SK-N-SH treated with all-trans-retinoic acid at 6 μM for 48 hours (cell line): Measurements from ENCODE around the gene CYRIA.

Source experiments
- ATAC-seq: fragments of 200-7000 bp; cut with Tn5 transposase; 3 replicates; pipeline ENCODE4 v1.9.1; 2020; ENCODE audit warnings: mild to moderate bottlenecking, moderate library complexity
- ARNTL ChIP-seq: fragments of 450-650 bp; formaldehyde crosslinking; IDR thresholded peaks from 2 replicates; pipeline ENCODE4 v1.5.0; 2020; ENCODE audit warnings: low read depth, mild to moderate bottlenecking, moderate library complexity, borderline replicate concordance
- BACH2 ChIP-seq: fragments of 250-450 bp; sonication (Bioruptor Pico); IDR thresholded peaks from 2 replicates; pipeline ENCODE4 v1.9.0; 2021; ENCODE audit warnings: mild to moderate bottlenecking, borderline replicate concordance
- CSDC2 ChIP-seq: fragments of 250-450 bp; sonication (Bioruptor Pico); IDR thresholded peaks from 2 replicates; pipeline ENCODE4 v1.5.0; 2020; ENCODE audit warnings: mild to moderate bottlenecking, moderate library complexity
- ESRRG ChIP-seq: fragments of 250-450 bp; sonication (Bioruptor Pico); IDR thresholded peaks from 2 replicates; pipeline ENCODE4 v1.6.1; 2021; ENCODE audit warnings: mild to moderate bottlenecking
- GLIS3 ChIP-seq: fragments of 250-450 bp; sonication (Bioruptor Pico); IDR thresholded peaks from 2 replicates; pipeline ENCODE4 v1.5.0; 2020; ENCODE audit warnings: mild to moderate bottlenecking, moderate library complexity
- ISL1 ChIP-seq: fragments of 250-450 bp; sonication (Bioruptor Pico); IDR thresholded peaks from 2 replicates; pipeline ENCODE4 v2.1.2; 2022; ENCODE audit warnings: mild to moderate bottlenecking, moderate library complexity
- OSR1 ChIP-seq: fragments of 250-450 bp; sonication (Bioruptor Pico); IDR thresholded peaks from 2 replicates; pipeline ENCODE4 v1.8.0; 2022; ENCODE audit warnings: moderate library complexity, mild to moderate bottlenecking, inconsistent platforms
- PPARA ChIP-seq: fragments of 250-450 bp; sonication (Bioruptor Pico); IDR thresholded peaks from 2 replicates; pipeline ENCODE4 v1.5.0; 2020; ENCODE audit warnings: mild to moderate bottlenecking, borderline replicate concordance
- RARB ChIP-seq: fragments of 250-450 bp; sonication (Bioruptor Pico); IDR thresholded peaks from 2 replicates; pipeline ENCODE4 v1.8.0; 2021; ENCODE audit warnings: mild to moderate bottlenecking, moderate library complexity
- SNAI2 ChIP-seq: fragments of 250-450 bp; sonication (Bioruptor Pico); IDR thresholded peaks from 2 replicates; pipeline ENCODE4 v1.5.0; 2020; ENCODE audit warnings: mild to moderate bottlenecking, moderate library complexity
- TCF4 ChIP-seq: fragments of 250-450 bp; sonication (Bioruptor Pico); IDR thresholded peaks from 2 replicates; pipeline ENCODE4 v1.8.0; 2021; ENCODE audit warnings: mild to moderate bottlenecking, moderate library complexity, borderline replicate concordance
- TOX ChIP-seq: fragments of 250-450 bp; sonication (Bioruptor Pico); IDR thresholded peaks from 2 replicates; pipeline ENCODE4 v1.8.0; 2021; ENCODE audit warnings: mild to moderate bottlenecking, moderate library complexity, borderline replicate concordance
- ZC3H10 ChIP-seq: fragments of 250-450 bp; sonication (Bioruptor Pico); IDR thresholded peaks from 2 replicates; pipeline ENCODE4 v1.5.1; 2021; ENCODE audit warnings: mild to moderate bottlenecking, moderate library complexity
- ZFP3 ChIP-seq: fragments of 250-450 bp; sonication (Bioruptor Pico); IDR thresholded peaks from 2 replicates; pipeline ENCODE4 v1.5.0; 2020; ENCODE audit warnings: mild to moderate bottlenecking, moderate library complexity
- ZFP30 ChIP-seq: fragments of 450-650 bp; formaldehyde crosslinking; IDR thresholded peaks from 2 replicates; pipeline ENCODE4 v1.5.0; 2022; ENCODE audit warnings: mild to moderate bottlenecking, moderate library complexity
- ZNF565 ChIP-seq: fragments of 450-650 bp; formaldehyde crosslinking; conservative IDR thresholded peaks from 2 replicates; pipeline ENCODE4 v1.5.0; 2020; ENCODE audit warnings: low read depth, mild to moderate bottlenecking, moderate library complexity
- ZNF70 ChIP-seq: fragments of 450-650 bp; formaldehyde crosslinking; IDR thresholded peaks from 2 replicates; pipeline ENCODE4 v1.5.0; 2020; ENCODE audit warnings: mild to moderate bottlenecking, moderate library complexity
- ZNF8 ChIP-seq: fragments of 450-650 bp; formaldehyde crosslinking; IDR thresholded peaks from 2 replicates; pipeline ENCODE4 v1.5.0; 2020; ENCODE audit warnings: mild to moderate bottlenecking, moderate library complexity
- TF ChIP-seq, protein P1 (sequence below): fragments of 250-450 bp; sonication (Bioruptor Pico); IDR thresholded peaks from 2 replicates; pipeline ENCODE4 v1.8.0; 2021; ENCODE audit warnings: low read depth, mild to moderate bottlenecking, moderate library complexity, borderline replicate concordance
- TF ChIP-seq, protein P2 (sequence below): fragments of 250-450 bp; sonication (Bioruptor Pico); IDR thresholded peaks from 2 replicates; pipeline ENCODE4 v1.5.1; 2021; ENCODE audit warnings: mild to moderate bottlenecking, moderate library complexity
- TF ChIP-seq, protein P3 (sequence below): fragments of 250-450 bp; sonication (Bioruptor Pico); IDR thresholded peaks from 2 replicates; pipeline ENCODE4 v1.5.1; 2020; ENCODE audit warnings: low read depth, mild to moderate bottlenecking, moderate library complexity
- TF ChIP-seq, protein P4 (sequence below): fragments of 250-450 bp; sonication (Bioruptor Pico); IDR thresholded peaks from 2 replicates; pipeline ENCODE4 v1.8.0; 2020; ENCODE audit warnings: mild to moderate bottlenecking, moderate library complexity, borderline replicate concordance

CYRIA gene

GRCh38 chr2:16665748-16666448 is at the start of gene CYRIA:
Gene CYRIA (minus strand): TSS chr2:16665834. CDS start chr2:16588119, 77,715 bp downstream.
- peak; percentile 50 for ATAC-seq
- TF ChIP-seq, protein P1, sequence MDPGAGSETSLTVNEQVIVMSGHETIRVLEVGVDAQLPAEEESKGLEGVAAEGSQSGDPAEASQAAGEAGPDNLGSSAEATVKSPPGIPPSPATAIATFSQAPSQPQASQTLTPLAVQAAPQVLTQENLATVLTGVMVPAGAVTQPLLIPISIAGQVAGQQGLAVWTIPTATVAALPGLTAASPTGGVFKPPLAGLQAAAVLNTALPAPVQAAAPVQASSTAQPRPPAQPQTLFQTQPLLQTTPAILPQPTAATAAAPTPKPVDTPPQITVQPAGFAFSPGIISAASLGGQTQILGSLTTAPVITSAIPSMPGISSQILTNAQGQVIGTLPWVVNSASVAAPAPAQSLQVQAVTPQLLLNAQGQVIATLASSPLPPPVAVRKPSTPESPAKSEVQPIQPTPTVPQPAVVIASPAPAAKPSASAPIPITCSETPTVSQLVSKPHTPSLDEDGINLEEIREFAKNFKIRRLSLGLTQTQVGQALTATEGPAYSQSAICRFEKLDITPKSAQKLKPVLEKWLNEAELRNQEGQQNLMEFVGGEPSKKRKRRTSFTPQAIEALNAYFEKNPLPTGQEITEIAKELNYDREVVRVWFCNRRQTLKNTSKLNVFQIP: no peak
- no peak for TF ChIP-seq BACH2 (CRISPR knock-in tag)
- TF ChIP-seq ZFP30 (CRISPR knock-in tag): no peak
- TF ChIP-seq ZNF70 (CRISPR knock-in tag): no peak
- TF ChIP-seq TOX (CRISPR knock-in tag): no peak
- no peak for TF ChIP-seq ZNF8 (CRISPR knock-in tag)
- TF ChIP-seq TCF4: no peak
- TF ChIP-seq ZNF565: no peak
- no peak for TF ChIP-seq SNAI2 (CRISPR knock-in tag)
- TF ChIP-seq, protein P2, sequence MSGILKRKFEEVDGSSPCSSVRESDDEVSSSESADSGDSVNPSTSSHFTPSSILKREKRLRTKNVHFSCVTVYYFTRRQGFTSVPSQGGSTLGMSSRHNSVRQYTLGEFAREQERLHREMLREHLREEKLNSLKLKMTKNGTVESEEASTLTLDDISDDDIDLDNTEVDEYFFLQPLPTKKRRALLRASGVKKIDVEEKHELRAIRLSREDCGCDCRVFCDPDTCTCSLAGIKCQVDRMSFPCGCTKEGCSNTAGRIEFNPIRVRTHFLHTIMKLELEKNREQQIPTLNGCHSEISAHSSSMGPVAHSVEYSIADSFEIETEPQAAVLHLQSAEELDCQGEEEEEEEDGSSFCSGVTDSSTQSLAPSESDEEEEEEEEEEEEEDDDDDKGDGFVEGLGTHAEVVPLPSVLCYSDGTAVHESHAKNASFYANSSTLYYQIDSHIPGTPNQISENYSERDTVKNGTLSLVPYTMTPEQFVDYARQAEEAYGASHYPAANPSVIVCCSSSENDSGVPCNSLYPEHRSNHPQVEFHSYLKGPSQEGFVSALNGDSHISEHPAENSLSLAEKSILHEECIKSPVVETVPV: no peak
- TF ChIP-seq OSR1 (CRISPR knock-in tag): no peak
- TF ChIP-seq, protein P3, sequence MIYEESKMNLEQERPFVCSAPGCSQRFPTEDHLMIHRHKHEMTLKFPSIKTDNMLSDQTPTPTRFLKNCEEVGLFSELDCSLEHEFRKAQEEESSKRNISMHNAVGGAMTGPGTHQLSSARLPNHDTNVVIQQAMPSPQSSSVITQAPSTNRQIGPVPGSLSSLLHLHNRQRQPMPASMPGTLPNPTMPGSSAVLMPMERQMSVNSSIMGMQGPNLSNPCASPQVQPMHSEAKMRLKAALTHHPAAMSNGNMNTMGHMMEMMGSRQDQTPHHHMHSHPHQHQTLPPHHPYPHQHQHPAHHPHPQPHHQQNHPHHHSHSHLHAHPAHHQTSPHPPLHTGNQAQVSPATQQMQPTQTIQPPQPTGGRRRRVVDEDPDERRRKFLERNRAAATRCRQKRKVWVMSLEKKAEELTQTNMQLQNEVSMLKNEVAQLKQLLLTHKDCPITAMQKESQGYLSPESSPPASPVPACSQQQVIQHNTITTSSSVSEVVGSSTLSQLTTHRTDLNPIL (CRISPR knock-in tag): no peak
- no peak for TF ChIP-seq RARB (CRISPR knock-in tag)
- TF ChIP-seq ESRRG (CRISPR knock-in tag): no peak
- TF ChIP-seq ARNTL (CRISPR knock-in tag): no peak
- TF ChIP-seq ZC3H10 (CRISPR knock-in tag): no peak
- no peak for TF ChIP-seq ZFP3 (CRISPR knock-in tag)
- TF ChIP-seq, all 23 proteins: peak for 0

DNA sequence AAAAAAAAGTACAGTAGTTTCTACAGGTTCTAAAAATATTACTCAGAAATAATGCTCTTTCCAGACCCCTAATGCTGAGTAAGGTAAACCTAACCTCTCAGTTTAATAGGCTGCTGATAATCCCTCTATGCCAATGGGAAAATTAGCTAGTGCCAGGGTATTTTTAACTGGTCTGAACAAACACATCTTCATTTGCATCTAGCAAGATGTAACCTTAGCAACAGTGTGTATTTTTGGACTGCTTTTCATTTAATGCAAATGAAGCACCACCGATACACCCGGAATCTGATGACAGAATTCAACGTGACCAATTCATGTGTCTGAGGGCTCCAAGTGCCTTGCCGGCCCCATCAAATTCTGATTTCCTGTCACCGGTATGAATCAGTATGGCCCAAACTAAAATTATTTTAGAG is 47.4 kb upstream of the CYRIA start:
- no peak for ATAC-seq
- no peak for TF ChIP-seq ISL1 (CRISPR knock-in tag)
- TF ChIP-seq ZNF8 (CRISPR knock-in tag): no peak
- TF ChIP-seq ZC3H10 (CRISPR knock-in tag): no peak
- no peak for TF ChIP-seq SNAI2 (CRISPR knock-in tag)
- no peak for TF ChIP-seq OSR1 (CRISPR knock-in tag)
- no peak for TF ChIP-seq PPARA (CRISPR knock-in tag)
- TF ChIP-seq TOX (CRISPR knock-in tag): no peak
- no peak for TF ChIP-seq ZFP30 (CRISPR knock-in tag)
- TF ChIP-seq, protein P3 (CRISPR knock-in tag): no peak
- TF ChIP-seq, protein P4, sequence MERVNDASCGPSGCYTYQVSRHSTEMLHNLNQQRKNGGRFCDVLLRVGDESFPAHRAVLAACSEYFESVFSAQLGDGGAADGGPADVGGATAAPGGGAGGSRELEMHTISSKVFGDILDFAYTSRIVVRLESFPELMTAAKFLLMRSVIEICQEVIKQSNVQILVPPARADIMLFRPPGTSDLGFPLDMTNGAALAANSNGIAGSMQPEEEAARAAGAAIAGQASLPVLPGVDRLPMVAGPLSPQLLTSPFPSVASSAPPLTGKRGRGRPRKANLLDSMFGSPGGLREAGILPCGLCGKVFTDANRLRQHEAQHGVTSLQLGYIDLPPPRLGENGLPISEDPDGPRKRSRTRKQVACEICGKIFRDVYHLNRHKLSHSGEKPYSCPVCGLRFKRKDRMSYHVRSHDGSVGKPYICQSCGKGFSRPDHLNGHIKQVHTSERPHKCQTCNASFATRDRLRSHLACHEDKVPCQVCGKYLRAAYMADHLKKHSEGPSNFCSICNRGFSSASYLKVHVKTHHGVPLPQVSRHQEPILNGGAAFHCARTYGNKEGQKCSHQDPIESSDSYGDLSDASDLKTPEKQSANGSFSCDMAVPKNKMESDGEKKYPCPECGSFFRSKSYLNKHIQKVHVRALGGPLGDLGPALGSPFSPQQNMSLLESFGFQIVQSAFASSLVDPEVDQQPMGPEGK: no peak
- TF ChIP-seq ARNTL (CRISPR knock-in tag): no peak
- no peak for TF ChIP-seq TCF4
- TF ChIP-seq, protein P2: no peak
- no peak for TF ChIP-seq GLIS3 (CRISPR knock-in tag)
- TF ChIP-seq ZFP3 (CRISPR knock-in tag): no peak
- TF ChIP-seq, protein P1: no peak
- TF ChIP-seq RARB (CRISPR knock-in tag): no peak
- TF ChIP-seq BACH2 (CRISPR knock-in tag): no peak
- TF ChIP-seq ESRRG (CRISPR knock-in tag): no peak
- TF ChIP-seq CSDC2 (CRISPR knock-in tag): no peak
- TF ChIP-seq, all 23 proteins: peak for 0
